CMK (cell line): ENCODE data around the gene NQO1.
"Not testable (repeated sequence)": the region's sequence is repeated elsewhere in the genome, so short reads cannot be mapped to it uniquely, and the experiment has no call there.

Source experiments
- DNase-seq: peaks from one replicate; pipeline ENCODE4 v3.0.0-alpha.2; 2010; ENCODE audit warnings: low read depth

The NQO1 gene

GRCh38 chr16:69741951-69742904 lies 15.9 kb upstream of the NQO1 start:
- no peak for DNase-seq

- DNase-seq, result no peak
Observed at GRCh38 chr16:69741519-69741918, 15.2 kb upstream of the NQO1 start.

- no peak for DNase-seq
Observed at GRCh38 chr16:69732101-69732500, 5.7 kb upstream of the NQO1 start.

- DNase-seq, result not testable (repeated sequence)
Observed at GRCh38 chr16:69731280-69731679, 4.9 kb upstream of the NQO1 start.

GRCh38 chr16:69729030-69729429 lies 2.7 kb upstream of the NQO1 start:
- not testable (repeated sequence) for DNase-seq

GRCh38 chr16:69727916-69728270 lies 1.5 kb upstream of the NQO1 start:
- DNase-seq, result peak; percentile 26

GRCh38 chr16:69725480-69726312 lies 664 bp downstream of the NQO1 start:
- no peak for DNase-seq

GRCh38 chr16:69724981-69725479 lies 1.3 kb downstream of the NQO1 start:
- DNase-seq, result no peak

- DNase-seq, result no peak
Observed at GRCh38 chr16:69724414-69724873, 1.9 kb downstream of the NQO1 start.

GRCh38 chr16:69721441-69721957 lies 4.9 kb downstream of the NQO1 start:
- no peak for DNase-seq

- DNase-seq, result no peak
Observed at GRCh38 chr16:69720822-69721430, 5.4 kb downstream of the NQO1 start.

- DNase-seq, result no peak
Observed at GRCh38 chr16:69718111-69718764, 8.1 kb downstream of the NQO1 start.

GRCh38 chr16:69717066-69717465 lies 9.3 kb downstream of the NQO1 start:
- DNase-seq, result no peak

- no peak for DNase-seq
Observed at GRCh38 chr16:69712914-69713581, 13.3 kb downstream of the NQO1 start.

- DNase-seq, result no peak
Observed at GRCh38 chr16:69712277-69712676, 14.1 kb downstream of the NQO1 start.

GRCh38 chr16:69711115-69711740 lies 15.1 kb downstream of the NQO1 start:
- DNase-seq, result no peak

GRCh38 chr16:69709456-69710084 lies 16.8 kb downstream of the NQO1 start:
- DNase-seq, result no peak

GRCh38 chr16:69707920-69708683 lies 18.3 kb downstream of the NQO1 start:
- DNase-seq, result no peak

- DNase-seq, result no peak
Observed at GRCh38 chr16:69706975-69707340, 19.4 kb downstream of the NQO1 start.
